Sigmoid colon (tissue), 3 donors: Measurements from ENCODE around the gene AGPAT1.

Experiments used
- POLR2A ChIP-seq, 2 donors: fragments of 450-650 bp; IDR thresholded peaks; one replicate each; pipeline ENCODE4 v1.6.1; 2016; ENCODE audit warnings: antibody characterized with exemption in 2 of 2, mild to moderate bottlenecking in 2 of 2, moderate library complexity in 2 of 2
- TF ChIP-seq, protein P1 (sequence below), 4 experiments: fragments of 450-650 bp in 3 of 4; fragments of 200-600 bp in 1 of 4; IDR thresholded peaks; one replicate each; pipeline ENCODE4 v1.5.1; 2016 to 2019; ENCODE audit warnings: antibody characterized with exemption in 4 of 4, mild to moderate bottlenecking in 3 of 4, moderate library complexity in 2 of 4

DNA sequence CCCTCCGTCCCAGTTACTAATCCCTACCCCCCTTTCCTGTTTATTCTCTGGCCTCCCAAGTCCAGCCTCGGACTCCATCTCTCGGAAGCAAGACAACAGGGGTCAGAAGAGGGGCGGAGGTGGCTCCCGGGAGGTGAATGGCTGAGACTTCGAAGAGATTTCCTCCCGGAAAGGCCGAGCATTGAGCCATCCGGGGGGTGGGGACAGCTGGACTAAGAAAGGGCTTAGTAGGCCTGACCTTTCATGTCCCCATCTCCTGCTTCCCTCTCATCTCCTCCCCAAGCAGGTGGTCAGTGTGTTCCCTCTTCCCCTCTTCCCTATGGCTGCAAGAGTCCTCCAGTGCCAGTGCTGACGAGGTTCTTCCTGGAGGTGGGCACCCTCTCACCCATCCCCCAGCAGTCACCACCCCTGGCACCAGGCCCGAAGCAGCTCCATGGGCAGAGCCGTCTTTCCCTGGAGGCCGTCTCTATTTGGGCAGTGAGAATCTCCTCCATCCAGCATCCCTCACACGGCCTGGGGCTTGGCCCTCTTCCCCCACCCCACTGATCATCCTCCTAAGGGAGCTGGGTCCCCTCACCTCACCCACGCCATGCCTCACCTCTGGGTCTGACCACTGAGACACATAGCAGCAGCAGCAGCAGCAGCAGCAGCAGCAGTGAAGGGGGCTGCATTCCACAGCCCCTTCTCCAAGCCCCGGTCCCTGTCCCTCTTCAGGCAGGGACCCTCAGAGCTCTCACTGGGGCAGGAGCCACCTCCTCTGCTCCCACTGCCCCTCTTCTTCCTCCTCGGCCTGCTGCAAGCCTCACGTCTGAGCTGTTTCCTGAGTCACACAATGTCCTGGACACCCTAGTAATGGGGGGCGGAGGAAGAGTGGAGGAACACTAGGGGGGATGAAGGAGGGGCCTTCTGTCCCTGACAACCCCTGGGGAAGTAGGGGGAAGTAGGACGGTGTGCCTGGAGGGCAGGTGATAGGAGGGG, 47.7 kb upstream of the AGPAT1 start, which contains the start of gene NOTCH4:
- TF ChIP-seq, protein P1, sequence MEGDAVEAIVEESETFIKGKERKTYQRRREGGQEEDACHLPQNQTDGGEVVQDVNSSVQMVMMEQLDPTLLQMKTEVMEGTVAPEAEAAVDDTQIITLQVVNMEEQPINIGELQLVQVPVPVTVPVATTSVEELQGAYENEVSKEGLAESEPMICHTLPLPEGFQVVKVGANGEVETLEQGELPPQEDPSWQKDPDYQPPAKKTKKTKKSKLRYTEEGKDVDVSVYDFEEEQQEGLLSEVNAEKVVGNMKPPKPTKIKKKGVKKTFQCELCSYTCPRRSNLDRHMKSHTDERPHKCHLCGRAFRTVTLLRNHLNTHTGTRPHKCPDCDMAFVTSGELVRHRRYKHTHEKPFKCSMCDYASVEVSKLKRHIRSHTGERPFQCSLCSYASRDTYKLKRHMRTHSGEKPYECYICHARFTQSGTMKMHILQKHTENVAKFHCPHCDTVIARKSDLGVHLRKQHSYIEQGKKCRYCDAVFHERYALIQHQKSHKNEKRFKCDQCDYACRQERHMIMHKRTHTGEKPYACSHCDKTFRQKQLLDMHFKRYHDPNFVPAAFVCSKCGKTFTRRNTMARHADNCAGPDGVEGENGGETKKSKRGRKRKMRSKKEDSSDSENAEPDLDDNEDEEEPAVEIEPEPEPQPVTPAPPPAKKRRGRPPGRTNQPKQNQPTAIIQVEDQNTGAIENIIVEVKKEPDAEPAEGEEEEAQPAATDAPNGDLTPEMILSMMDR (IDR thresholded peaks at IDR 0.05) = no peak
- TF ChIP-seq POLR2A (IDR thresholded peaks at IDR 0.05) = no peak
